Mammary epithelial cell (primary cell): ENCODE results near the gene GABRG3.

Source experiments
- EZH2 ChIP-seq: IDR thresholded peaks from 2 replicates; pipeline ENCODE4 v1.6.1; 2012; ENCODE audit warnings: low read length, inconsistent platforms, borderline replicate concordance
- TF ChIP-seq, protein P1 (sequence below), 2 donors: IDR thresholded peaks in 1 of 2; conservative IDR thresholded peaks in 1 of 2; 2 replicates each; pipeline ENCODE4 v1.5.1; 2011 to 2012; ENCODE audit warnings: inconsistent platforms in 2 of 2, low read length in 2 of 2, mild to moderate bottlenecking in 2 of 2, control low read depth in 1 of 2, low read depth in 1 of 2; ENCODE audit not compliant: insufficient read depth in 1 of 2; ENCODE audit errors: extremely low read depth in 1 of 2

DNA sequence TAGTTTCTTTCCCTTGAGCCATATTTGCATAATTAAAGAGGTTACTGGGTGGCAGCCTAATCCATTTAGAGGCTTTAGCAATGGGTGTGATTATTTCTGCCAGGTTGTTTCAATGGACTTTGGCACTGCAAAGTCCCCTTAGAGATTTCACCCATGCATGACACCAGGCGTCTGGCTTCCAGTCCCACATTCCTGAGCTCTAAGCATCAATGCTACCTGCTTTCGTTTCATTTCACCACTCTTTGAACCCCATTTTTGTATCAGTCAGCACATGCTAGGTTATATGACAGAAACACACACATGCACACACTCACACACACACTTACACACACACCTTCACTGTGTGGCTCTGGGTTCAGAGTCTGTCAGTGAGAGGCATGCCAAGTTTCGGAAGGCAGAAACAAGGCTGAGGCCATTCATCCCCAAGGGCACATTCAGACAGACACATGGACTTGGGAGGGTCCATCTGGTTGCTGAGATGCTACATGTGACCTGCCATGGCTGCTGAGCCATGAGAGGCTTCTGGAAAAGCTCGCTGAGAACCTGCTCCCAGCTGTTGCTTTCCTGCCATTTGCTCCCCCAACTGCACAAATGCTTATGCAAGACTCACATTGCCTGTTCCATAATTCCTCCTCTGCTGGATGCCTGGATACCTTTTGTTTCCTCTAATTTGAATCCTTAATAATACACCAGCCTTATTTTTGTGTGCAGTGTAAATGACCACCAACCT lies 354.1 kb downstream of the GABRG3 start:
- TF ChIP-seq, protein P1, sequence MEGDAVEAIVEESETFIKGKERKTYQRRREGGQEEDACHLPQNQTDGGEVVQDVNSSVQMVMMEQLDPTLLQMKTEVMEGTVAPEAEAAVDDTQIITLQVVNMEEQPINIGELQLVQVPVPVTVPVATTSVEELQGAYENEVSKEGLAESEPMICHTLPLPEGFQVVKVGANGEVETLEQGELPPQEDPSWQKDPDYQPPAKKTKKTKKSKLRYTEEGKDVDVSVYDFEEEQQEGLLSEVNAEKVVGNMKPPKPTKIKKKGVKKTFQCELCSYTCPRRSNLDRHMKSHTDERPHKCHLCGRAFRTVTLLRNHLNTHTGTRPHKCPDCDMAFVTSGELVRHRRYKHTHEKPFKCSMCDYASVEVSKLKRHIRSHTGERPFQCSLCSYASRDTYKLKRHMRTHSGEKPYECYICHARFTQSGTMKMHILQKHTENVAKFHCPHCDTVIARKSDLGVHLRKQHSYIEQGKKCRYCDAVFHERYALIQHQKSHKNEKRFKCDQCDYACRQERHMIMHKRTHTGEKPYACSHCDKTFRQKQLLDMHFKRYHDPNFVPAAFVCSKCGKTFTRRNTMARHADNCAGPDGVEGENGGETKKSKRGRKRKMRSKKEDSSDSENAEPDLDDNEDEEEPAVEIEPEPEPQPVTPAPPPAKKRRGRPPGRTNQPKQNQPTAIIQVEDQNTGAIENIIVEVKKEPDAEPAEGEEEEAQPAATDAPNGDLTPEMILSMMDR (conservative IDR thresholded peaks at IDR 0.05 in 1 of 2, IDR thresholded peaks at IDR 0.05 in 1 of 2; ENCODE audit: extremely low read depth in 1 of 2, insufficient read depth in 1 of 2, low read depth in 1 of 2, low read length in 2 of 2), result no peak
- TF ChIP-seq EZH2, result no peak
